NCI-H2107 (cell line): ENCODE data around the gene ASCC2.

ENCODE experiments used
- DNase-seq: peaks from one replicate; lab custom pipeline; 2025; lab: John Stamatoyannopoulos, UW

The ASCC2 gene

DNA sequence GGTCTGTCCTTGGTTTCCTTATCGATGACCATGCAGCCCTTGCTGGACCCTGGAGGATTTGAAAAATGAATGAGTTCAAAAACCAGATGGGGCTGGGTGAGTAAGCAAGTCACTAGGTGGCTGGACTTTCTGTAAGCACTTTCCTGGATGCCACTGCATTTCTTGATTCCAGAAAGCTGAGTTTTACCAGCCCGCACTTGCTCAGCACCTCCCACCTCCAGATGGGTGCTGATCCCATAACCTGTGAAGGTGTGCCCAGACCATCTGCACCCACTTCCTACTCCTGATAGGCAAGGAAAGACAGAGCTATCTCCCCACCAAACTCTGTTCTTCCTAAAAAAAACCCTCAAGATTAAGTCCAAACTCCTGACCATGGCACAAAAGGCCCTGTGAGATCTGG lies 21.1 kb downstream of the ASCC2 start:
- DNase-seq = no peak

DNA sequence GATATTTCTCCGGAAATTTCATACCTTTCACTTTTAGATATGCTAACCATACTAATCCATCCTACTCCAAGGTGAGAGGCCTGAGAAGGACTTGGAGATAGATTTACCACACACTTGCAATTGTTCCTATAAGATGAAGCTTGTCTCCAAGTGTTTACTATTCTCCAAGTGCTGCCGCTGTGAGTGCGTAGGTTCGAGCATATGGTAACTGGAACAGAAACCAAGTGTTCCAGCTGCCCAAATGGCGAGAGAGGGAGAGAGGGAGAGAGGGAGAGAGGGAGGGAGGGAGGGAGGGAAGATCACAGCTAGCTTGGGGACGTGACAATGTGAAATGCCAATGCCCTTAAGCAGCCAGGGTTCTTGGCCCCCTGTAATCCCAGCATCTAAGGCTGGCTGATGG lies 21.5 kb downstream of the ASCC2 start:
- DNase-seq = no peak

DNA sequence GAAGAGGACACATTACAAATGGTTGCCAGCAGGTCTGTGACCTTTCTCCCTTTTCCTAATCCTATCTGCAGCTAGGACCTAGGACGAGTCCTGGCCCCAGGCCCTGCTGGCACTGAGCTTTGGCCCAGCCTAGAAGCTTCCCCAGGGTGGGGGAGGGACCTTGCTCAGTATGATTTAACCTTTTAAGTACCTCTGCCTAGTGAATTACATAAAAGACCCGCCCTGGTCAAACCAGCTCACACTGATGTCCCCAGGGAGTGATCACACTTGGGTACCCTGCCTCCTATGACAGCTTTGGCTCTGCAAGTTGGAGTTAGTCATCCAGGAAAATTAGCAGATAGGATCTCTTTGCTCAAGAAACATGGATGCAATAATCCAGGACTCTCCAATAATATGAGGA lies 21.9 kb downstream of the ASCC2 start:
- no peak for DNase-seq

DNA sequence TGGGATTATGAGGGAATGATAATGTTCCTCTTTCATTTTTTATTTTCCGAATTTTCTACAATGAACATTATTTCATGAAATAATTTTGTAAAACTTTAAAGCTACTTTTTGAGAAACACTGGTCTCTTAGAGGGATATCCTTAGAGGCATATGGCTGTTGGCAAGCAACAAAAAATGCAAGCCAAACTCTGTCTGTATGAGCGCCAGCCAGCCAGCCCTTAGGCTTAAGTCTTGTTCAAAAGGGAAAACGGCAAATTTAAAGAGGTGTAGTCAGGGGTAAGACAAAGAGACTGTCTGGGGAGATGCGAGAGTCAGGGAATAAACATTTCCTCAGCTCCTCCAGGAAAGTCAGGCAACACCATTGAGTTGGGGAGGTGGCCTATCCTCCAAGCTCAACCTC lies 22.5 kb downstream of the ASCC2 start:
- no peak for DNase-seq

GRCh38 chr22:29814003-29814402 lies 24.1 kb downstream of the ASCC2 start:
- no peak for DNase-seq

GRCh38 chr22:29813563-29813962 lies 24.5 kb downstream of the ASCC2 start:
- DNase-seq = no peak

GRCh38 chr22:29813126-29813525 lies 24.9 kb downstream of the ASCC2 start:
- no peak for DNase-seq

DNA sequence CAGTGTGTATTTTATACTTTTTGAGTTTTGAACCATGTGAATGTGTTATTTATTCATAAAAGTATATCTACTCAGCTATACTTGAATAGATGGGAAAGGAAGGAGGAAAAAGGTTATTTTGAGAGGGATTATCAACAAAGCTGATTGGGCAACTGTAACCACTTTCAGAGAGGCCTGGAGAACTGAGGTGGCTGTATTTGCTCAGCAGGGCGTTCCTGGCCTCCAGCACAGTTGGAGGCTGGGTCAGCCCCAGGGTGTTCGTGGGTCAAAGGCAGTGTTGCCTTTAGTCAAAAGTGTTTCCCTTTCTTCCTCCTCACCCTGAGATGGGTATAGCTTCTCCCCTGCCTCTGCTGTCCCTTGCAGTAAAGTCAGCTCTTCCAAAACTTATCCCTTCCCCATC lies 26.7 kb downstream of the ASCC2 start:
- no peak for DNase-seq

DNA sequence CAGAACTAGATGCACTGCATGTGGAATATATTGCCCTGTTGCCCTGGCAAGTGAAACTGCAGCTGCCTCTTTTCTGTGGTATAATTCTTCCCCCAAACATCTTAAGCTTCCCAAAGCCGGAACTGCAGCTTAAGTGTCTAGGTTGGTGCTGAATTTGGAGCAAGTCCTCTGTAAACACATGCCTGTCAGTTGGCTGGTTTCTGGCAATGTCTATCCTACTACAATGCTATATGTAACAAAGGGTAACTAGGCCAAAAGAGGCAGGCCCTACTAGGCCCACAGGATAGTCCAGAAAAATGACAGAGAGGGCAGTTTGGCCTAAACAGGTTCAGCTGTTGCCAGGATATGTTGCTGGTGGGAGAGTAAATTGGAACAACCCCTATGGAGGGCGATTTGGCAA lies 27.9 kb downstream of the ASCC2 start:
- no peak for DNase-seq

DNA sequence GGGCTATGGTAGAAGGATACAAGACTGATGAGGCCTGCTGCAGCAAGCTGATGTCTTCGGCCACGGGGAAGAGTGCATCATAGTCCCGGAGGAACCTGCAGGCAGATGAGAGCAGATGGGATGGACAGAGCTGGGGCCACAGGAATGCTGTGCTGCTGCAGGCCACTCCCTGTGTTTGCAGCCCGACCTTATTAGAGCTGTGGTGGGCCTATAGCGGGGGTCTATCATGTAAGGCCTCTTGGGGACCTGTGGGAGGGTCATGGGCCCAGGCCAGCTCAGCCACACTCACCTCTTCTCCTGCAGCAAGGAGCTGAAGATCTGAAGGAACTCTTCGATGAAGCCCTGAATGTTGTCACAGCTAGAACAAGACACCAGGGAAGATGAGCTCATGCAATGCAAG lies 31.9 kb downstream of the ASCC2 start:
- no peak for DNase-seq

- DNase-seq = no peak
Measured at GRCh38 chr22:29804985-29805384, 33.1 kb downstream of the ASCC2 start.

- no peak for DNase-seq
Measured at GRCh38 chr22:29803190-29803589, 34.9 kb downstream of the ASCC2 start.

DNA sequence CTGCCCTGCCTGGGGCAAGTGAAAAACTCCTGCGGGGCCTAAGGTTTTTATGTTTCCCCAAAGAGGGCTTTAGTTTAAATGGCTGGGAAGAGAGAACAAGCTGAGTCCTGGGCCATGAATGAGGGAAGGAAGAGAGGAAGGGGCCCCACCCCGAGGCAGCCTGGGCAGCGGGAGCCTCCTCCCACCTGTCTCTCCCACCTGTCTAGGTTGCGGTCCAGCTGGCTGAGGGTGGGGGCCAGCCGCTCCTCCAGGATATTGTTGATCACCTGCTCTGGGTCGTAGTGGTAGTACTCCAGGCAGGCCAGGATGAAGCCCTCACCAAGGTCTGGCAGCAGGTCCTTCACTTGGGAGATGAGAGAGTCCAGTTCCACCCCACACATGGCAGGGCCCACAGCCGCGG lies 36.3 kb downstream of the ASCC2 start:
- no peak for DNase-seq

DNA sequence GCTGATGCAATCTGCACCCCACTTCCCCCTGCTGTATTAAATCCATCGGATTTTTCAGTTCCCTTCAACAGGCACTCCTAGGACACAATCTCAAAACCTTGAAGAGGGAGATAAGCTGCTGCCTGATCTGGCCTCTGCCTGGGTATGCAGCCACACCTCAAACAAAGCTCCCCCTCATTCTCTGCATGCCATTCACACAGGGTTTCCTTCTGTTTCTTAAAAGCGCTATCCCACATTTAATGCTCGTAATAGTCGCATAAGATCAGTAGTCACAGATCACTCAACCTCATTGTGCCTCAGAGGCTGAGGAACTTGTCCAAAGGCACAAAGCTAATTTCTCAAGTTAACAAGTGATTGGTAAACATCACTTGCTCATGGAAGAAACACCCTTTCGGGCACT lies 36.9 kb downstream of the ASCC2 start:
- no peak for DNase-seq

DNA sequence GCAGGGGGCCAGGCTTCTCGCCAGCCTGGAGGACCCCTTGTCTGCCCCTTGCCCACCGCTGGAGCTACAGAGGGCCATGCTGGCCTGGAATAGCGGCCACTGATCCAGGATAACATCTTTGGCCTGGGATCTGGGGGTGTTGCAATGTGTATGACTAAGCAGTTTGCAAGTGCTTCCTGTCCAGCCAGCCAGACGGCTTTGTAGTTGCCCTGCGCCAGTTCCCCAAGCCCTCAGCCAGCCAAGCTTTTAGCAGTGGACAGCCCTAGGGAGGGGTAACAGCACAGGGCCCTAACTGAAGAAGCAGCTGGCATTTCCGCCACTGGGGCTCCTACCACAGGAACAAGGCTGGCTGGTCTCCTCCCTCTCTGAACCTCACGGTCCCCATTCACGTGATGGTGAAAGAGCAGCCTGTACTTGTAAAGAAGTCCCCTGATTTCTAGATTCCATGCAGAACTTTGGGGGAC lies 38.8 kb downstream of the ASCC2 start:
- DNase-seq = no peak

DNA sequence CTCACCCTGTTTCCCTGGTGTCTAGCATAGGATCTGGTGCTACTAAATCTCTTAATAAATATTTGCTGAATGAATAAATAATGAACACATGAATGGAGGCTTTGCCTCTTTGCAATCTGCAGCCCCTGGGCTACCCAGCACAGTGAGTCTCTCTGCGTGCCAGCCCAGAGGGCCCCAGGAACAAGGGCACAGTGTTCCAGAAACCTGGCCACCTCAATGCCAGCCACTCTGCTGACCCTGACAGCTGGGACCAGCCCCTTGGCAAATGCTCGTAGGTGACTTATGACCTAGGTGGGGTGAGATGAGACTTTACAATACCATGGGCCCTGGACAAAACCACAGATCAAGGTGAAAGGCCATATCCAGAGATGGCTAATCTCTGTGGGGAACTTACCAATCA lies 39.3 kb downstream of the ASCC2 start:
- no peak for DNase-seq

- DNase-seq = no peak
Measured at GRCh38 chr22:29798318-29798717, 39.8 kb downstream of the ASCC2 start.

- DNase-seq = no peak
Measured at GRCh38 chr22:29797351-29797750, 40.7 kb downstream of the ASCC2 start.

- DNase-seq = no peak
Measured at GRCh38 chr22:29795663-29796062, 42.4 kb downstream of the ASCC2 start.

DNA sequence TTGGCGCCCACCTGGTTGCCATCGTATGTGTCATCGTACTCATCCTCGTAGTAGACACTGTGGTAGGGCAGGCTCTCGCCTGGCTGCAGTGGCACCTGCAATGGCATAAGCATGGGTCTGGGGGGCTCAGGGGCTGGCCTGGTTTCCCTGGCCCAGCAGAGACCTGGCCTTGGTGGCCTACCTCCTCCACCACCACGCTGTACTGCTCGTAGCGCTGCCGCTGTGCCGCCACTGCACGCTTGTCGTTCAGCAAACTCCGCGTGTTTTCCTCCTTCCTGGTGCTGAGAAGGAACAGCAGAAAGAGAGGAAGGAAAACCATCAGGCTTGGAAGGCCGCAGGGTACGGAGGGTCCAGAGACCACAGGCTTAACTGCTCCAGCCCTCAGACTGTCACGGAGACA lies 44.7 kb downstream of the ASCC2 start:
- DNase-seq = no peak

DNA sequence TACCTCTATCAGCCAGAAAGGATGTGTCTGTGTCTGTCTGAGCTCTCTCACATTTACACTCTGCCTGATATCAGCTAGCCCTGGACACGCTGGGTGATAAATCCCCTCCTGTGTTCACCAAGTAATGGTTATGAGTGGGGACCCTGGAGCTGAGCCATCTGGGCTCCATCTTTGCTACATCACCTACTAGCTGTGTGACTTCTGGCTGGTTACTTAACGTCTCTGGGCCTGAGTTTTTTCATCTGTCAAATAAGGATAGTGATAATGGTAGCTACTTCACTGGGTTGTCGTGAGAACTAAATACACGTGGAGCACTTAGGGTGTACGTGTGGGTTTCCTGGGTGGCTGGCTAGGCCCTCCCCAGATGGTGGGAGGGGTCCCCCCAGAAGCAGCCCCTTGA lies 48.0 kb downstream of the ASCC2 start:
- DNase-seq = no peak

DNA sequence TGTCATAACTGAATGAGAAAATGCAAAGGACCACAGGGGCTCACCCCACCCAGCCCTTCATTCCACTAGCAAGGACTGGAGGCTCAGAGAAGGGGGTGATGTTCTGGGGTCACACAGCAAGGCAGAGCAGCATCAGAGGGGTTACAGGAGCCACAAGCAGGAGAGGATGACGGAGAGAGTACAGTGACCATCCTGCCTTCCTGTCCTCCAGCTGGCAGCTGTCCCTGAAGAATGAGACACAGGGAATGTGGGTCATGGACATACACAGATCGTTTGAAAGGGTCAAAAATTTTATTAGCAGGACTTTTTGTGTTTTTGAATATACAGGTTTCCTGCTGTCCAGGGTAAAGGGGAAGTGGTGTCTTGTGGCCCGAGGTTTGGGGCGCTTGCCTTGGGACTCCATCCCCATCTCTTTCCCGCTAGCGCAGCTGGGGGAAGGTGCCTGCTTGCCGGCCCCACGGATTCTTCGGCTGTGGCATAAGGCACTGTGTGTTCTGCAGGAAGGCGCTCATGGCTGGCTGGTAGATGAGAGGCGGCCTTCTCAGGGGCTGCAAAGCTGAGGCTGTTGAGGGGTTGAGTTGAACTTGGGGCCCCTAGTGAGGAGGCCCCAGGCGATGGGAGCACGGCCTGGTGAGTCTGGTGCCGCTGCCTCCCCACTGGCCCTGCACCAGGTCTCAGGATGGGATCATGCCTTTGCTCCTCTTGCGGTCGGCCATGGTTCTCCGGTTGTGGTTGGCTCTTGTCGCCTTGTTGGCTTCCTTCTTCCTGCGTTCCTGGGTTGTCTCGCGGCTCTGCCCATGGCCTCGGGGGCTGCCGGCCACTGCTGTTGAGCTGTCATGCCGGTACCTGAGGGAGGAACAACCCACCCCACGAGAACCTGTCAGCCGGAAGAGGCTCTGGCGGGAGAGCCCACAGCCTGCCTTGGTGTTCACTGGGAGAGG lies 49.5 kb downstream of the ASCC2 start:
- no peak for DNase-seq

- DNase-seq = no peak
Measured at GRCh38 chr22:29787371-29787980, 50.6 kb downstream of the ASCC2 start.

DNA sequence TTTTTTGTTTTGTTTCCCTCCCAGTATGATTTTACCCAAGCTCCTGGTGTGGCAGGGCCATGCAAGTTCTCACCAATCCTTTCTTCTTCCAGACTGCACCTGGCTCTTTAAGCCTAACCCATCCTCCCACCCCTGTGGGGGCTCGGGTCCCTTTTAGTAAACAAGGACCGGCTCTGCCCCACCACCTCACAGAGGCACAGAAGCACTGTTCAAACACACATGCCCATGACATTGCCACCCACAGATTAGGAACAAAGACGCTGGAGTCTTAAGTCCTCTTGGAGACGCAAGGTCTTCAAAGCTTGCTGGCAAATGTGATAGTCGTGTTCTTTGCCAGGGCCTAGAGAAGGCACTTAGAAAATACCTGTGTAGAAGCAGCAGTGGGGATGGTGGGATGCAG lies 52.0 kb downstream of the ASCC2 start:
- DNase-seq = no peak
